K562 (cell line): ENCODE data around the gene MEAK7. TPM values are rescaled to one million over a fixed set of nuclear protein-coding genes. Genes with fewer than 3 reads are reported as not detected.
A peak's percentile ranks its signal among the peaks of the same experiment; 100 is the strongest.

Experiments used
- ATF1 ChIP-seq, 2 experiments: fragments of 450-650 bp in 1 of 2; IDR thresholded peaks; 2 replicates each; pipeline ENCODE4 v1.6.1; 2016; ENCODE audit warnings: missing compliant biosample characterization in 1 of 2, missing genetic modification characterization in 1 of 2
- CEBPG ChIP-seq, 3 experiments: fragments of 200-800 bp in 1 of 3; sonication (Bioruptor generic) in 1 of 3; sonication (generic) in 1 of 3; formaldehyde crosslinking in 1 of 3; IDR thresholded peaks in 2 of 3; conservative IDR thresholded peaks in 1 of 3; 2 replicates each; pipeline versions ENCODE4 v1.6.1 to v1.8.0; 2016 to 2022; ENCODE audit warnings: missing compliant biosample characterization in 2 of 3, missing genetic modification characterization in 2 of 3, mild to moderate bottlenecking in 1 of 3, missing genetic modification reagents in 1 of 3
- HDGF ChIP-seq: fragments of 450-650 bp; IDR thresholded peaks from 2 replicates; pipeline ENCODE4 v1.6.1; 2016
- HLTF ChIP-seq: fragments of 450-650 bp; IDR thresholded peaks from 2 replicates; pipeline ENCODE4 v1.6.1; 2016
- HNRNPH1 ChIP-seq: fragments of 200-400 bp; formaldehyde crosslinking; optimal IDR thresholded peaks from 2 replicates; pipeline ENCODE3; 2017; ENCODE audit warnings: low read depth, mild to moderate bottlenecking, low read length, moderate library complexity
- MYC ChIP-seq, 2 experiments: fragments of 250-450 bp in 1 of 2; sonication (Bioruptor Pico) in 1 of 2; IDR thresholded peaks; 2 replicates each; pipeline versions ENCODE4 v1.5.1 to v1.6.1; 2012 to 2021; ENCODE audit warnings: low read depth in 2 of 2, borderline replicate concordance in 1 of 2, improper control_type of control experiment in 1 of 2, low read length in 1 of 2, mild to moderate bottlenecking in 1 of 2, moderate library complexity in 1 of 2
- PTBP1 ChIP-seq: fragments of 200-400 bp; formaldehyde crosslinking; IDR thresholded peaks from 2 replicates; pipeline ENCODE4 v1.6.1; 2017; ENCODE audit warnings: low read depth, low read length
- RBBP5 ChIP-seq: fragments of 200-600 bp; sonication (generic); IDR thresholded peaks from 2 replicates; pipeline ENCODE4 v1.6.1; 2012; ENCODE audit warnings: borderline replicate concordance, mild to moderate bottlenecking, low read length, control low read depth, inconsistent platforms; ENCODE audit not compliant: insufficient read depth, poor library complexity, severe bottlenecking
- SMARCC2 ChIP-seq: fragments of 450-650 bp; IDR thresholded peaks from 2 replicates; pipeline ENCODE4 v1.6.1; 2017; ENCODE audit warnings: antibody characterized with exemption, moderate library complexity, mild to moderate bottlenecking, low read depth
- SMARCE1 ChIP-seq: fragments of 450-650 bp; IDR thresholded peaks from 2 replicates; pipeline ENCODE4 v1.7.1; 2016; ENCODE audit warnings: mild to moderate bottlenecking
- SOX6 ChIP-seq: fragments of 450-650 bp; IDR thresholded peaks from 2 replicates; pipeline ENCODE4 v1.6.1; 2014; ENCODE audit warnings: mild to moderate bottlenecking
- STAT5B ChIP-seq: fragments of 250-450 bp; sonication (Bioruptor Pico); IDR thresholded peaks from 2 replicates; pipeline ENCODE4 v1.8.0; 2021; ENCODE audit warnings: mild to moderate bottlenecking, inconsistent platforms
- TOE1 ChIP-seq, 2 experiments: fragments of 450-650 bp in 1 of 2; sonication (generic) in 1 of 2; formaldehyde crosslinking in 1 of 2; IDR thresholded peaks; 2 replicates each; pipeline versions ENCODE4 v1.7.1 to v1.8.0; 2016 to 2022; ENCODE audit warnings: borderline replicate concordance in 2 of 2, mild to moderate bottlenecking in 2 of 2, antibody characterized with exemption in 1 of 2, inconsistent platforms in 1 of 2, low read depth in 1 of 2, missing genetic modification reagents in 1 of 2, moderate library complexity in 1 of 2
- U2AF1 ChIP-seq: fragments of 200-400 bp; formaldehyde crosslinking; optimal IDR thresholded peaks from 2 replicates; pipeline ENCODE3; 2017; ENCODE audit warnings: mild to moderate bottlenecking, low read depth, low read length, moderate library complexity
- YY1 ChIP-seq, 3 experiments: IDR thresholded peaks; 2 replicates each; pipeline ENCODE4 v1.6.1; 2011; ENCODE audit warnings: low read length in 2 of 3, mild to moderate bottlenecking in 2 of 3, moderate library complexity in 2 of 3, borderline replicate concordance in 1 of 3, control low read depth in 1 of 3, low read depth in 1 of 3; ENCODE audit not compliant: insufficient read depth in 3 of 3, insufficient replicate concordance in 2 of 3, control insufficient read depth in 1 of 3, insufficient read length in 1 of 3; ENCODE audit errors: extremely low read depth in 1 of 3
- ZBED1 ChIP-seq: IDR thresholded peaks from 2 replicates; pipeline ENCODE4 v1.6.1; 2014
- ZFP91 ChIP-seq: sonication (generic); formaldehyde crosslinking; IDR thresholded peaks from 2 replicates; pipeline ENCODE4 v1.8.0; 2022; ENCODE audit warnings: mild to moderate bottlenecking, missing genetic modification reagents
- ZNF143 ChIP-seq: sonication (generic); formaldehyde crosslinking; IDR thresholded peaks from 2 replicates; pipeline ENCODE4 v1.9.0; 2022; ENCODE audit warnings: mild to moderate bottlenecking, missing genetic modification reagents
- ZNF449 ChIP-seq: fragments of 250-450 bp; sonication (Bioruptor Pico); IDR thresholded peaks from 2 replicates; pipeline ENCODE4 v1.8.0; 2022; ENCODE audit warnings: moderate library complexity, mild to moderate bottlenecking, inconsistent platforms
- polyA plus RNA-seq, 8 experiments: library from polyadenylated mRNA; depleted of rRNA in 4 of 8; stranded (reverse) in 5 of 8; unstranded in 3 of 8; fragments of >200 nt; fragmentation: Nextera tagmentation in 2 of 8; fragmentation: Illumina TruSeq in 1 of 8; extraction: Ambion mirVana in 2 of 8; extraction: Trizol in 1 of 8; gene quantifications; 2 replicates each; pipeline versions ENCODE4 v1.2.1 to v1.2.3, GENCODE V29; 2011 to 2014; ENCODE audit warnings: inconsistent platforms in 1 of 8, missing spikeins in 1 of 8
- total RNA-seq, 7 experiments: library from RNA; depleted of rRNA in 6 of 7; stranded (reverse); fragments of >200 nt in 6 of 7; fragmentation: Illumina TruSeq in 2 of 7; extraction: Trizol in 2 of 7; gene quantifications; 2 replicates each; pipeline versions ENCODE4 v1.2.1 to v1.2.3, GENCODE V29; 2011 to 2021; ENCODE audit warnings: low replicate concordance in 1 of 7
- TF ChIP-seq, protein P1 (sequence below): sonication (generic); formaldehyde crosslinking; IDR thresholded peaks from 2 replicates; pipeline ENCODE4 v1.8.1; 2022; ENCODE audit warnings: missing genetic modification reagents
- TF ChIP-seq, protein P2 (sequence below): fragments of 450-650 bp; IDR thresholded peaks from 2 replicates; pipeline ENCODE4 v1.6.1; 2016; ENCODE audit warnings: missing biosample characterization, missing genetic modification characterization

MEAK7 gene
- total and polyA plus RNA-seq, 9 of the 15 experiments (the other 6 are each of a cell fraction or from before 2014, with no cell fraction given) = 1.4 to 14.5 (median 6.3) TPM

GRCh38 chr16:84537491-84538151 lies 33.2 kb upstream of the MEAK7 start (continued):
- TF ChIP-seq, protein P1, sequence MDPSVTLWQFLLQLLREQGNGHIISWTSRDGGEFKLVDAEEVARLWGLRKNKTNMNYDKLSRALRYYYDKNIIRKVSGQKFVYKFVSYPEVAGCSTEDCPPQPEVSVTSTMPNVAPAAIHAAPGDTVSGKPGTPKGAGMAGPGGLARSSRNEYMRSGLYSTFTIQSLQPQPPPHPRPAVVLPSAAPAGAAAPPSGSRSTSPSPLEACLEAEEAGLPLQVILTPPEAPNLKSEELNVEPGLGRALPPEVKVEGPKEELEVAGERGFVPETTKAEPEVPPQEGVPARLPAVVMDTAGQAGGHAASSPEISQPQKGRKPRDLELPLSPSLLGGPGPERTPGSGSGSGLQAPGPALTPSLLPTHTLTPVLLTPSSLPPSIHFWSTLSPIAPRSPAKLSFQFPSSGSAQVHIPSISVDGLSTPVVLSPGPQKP = no peak
- TF ChIP-seq SMARCE1 (peak; percentile 86), HNRNPH1 (no peak), U2AF1 (no peak), RBBP5 (peak; percentile 38), CEBPG (CRISPR knock-in tag; IDR thresholded peaks at IDR 0.05) (peak; percentile 10; the same call in 1 of the 2 replicates), CEBPG (tag; conservative IDR thresholded peaks at IDR 0.05 in 1 of 2, IDR thresholded peaks at IDR 0.05 in 1 of 2) (no peak), STAT5B (CRISPR knock-in tag) (no peak), ZBED1 (no peak), SMARCC2 (no peak; the same call in 1 of the 2 replicates), ATF1 (CRISPR knock-in tag; IDR thresholded peaks at IDR 0.05) (no peak), ATF1 (tag; IDR thresholded peaks at IDR 0.05) (peak; percentile 78), MYC (IDR thresholded peaks at IDR 0.05; ENCODE audit: low read depth, low read length) (no peak), MYC (CRISPR knock-in tag; IDR thresholded peaks at IDR 0.05; ENCODE audit: borderline replicate concordance, low read depth) (no peak), HDGF (no peak), TOE1 (IDR thresholded peaks at IDR 0.05; ENCODE audit: borderline replicate concordance) (no peak), TOE1 (CRISPR knock-in tag; IDR thresholded peaks at IDR 0.05; ENCODE audit: borderline replicate concordance, low read depth) (no peak), ZNF449 (0 out of 2 replicates have a peak, but pooled peaks have one; percentile 15), YY1 (IDR thresholded peaks at IDR 0.05; ENCODE audit: borderline replicate concordance in 1 of 3, control insufficient read depth in 1 of 3, extremely low read depth in 1 of 3, insufficient read depth in 3 of 3, insufficient read length in 1 of 3, insufficient replicate concordance in 2 of 3, low read depth in 1 of 3, low read length in 2 of 3) (peak in 1 of 3 experiments; percentile 45), PTBP1 (no peak), HLTF (no peak), ZFP91 (CRISPR knock-in tag) (no peak), ZNF143 (CRISPR knock-in tag) (no peak), SOX6 (peak; percentile 96)
- TF ChIP-seq, protein P2, sequence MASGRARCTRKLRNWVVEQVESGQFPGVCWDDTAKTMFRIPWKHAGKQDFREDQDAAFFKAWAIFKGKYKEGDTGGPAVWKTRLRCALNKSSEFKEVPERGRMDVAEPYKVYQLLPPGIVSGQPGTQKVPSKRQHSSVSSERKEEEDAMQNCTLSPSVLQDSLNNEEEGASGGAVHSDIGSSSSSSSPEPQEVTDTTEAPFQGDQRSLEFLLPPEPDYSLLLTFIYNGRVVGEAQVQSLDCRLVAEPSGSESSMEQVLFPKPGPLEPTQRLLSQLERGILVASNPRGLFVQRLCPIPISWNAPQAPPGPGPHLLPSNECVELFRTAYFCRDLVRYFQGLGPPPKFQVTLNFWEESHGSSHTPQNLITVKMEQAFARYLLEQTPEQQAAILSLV (tag) = no peak
